ENCODE measurements around the gene MUC5AC. TPM values are rescaled to one million over a fixed set of nuclear protein-coding genes. Genes with fewer than 3 reads are reported as not detected.
"Not testable (repeated sequence)": the region's sequence is repeated elsewhere in the genome, so short reads cannot be mapped to it uniquely, and the experiment has no call there.

Gene MUC5AC
- polyA plus RNA-seq (ENCODE audit: insufficient read length in 4 of 4): under 1 TPM in 2 of 4 donors, not detected in 2; 0.01 to 0.02 TPM

GRCh38 chr11:1157645-1158591 lies at the start of gene MUC5AC:
TSS of gene MUC5AC (plus strand) at chr11:1157953. CDS start at chr11:1158000, 47 bp downstream.
- DNase-seq (ENCODE audit: low read depth in 4 of 4, low spot score in 2 of 4): no peak

DNA sequence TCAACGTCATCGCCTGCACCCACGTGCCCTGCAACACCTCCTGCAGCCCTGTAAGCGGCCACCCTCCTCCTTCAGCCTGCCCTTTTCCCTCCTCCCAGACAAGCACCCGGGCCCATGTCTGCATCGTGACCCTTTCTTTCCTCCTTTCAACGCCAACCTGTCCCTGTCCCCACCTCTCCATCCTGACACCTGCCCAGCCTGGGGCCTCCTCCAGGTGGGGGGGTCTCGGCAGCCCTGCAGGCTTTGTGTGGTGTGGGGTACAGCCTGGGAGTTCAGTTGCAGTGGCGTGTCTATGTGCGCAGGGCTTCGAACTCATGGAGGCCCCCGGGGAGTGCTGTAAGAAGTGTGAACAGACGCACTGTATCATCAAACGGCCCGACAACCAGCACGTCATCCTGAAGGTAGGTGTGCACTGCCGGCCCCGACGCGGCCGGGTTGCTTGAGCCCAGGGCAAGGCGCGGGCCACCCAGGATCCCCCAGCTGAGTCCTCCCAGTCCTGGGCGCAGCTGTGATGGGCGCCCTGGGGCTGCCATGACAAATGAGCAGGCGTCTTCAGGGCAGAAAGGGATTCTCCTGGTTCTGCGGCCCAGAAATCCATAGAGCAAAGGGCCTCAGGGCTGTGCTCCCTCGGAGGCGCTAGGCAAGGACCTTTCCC lies 49.4 kb upstream of the MUC5AC start:
- no peak for DNase-seq (ENCODE audit: low read depth in 4 of 4, low spot score in 2 of 4)

DNA sequence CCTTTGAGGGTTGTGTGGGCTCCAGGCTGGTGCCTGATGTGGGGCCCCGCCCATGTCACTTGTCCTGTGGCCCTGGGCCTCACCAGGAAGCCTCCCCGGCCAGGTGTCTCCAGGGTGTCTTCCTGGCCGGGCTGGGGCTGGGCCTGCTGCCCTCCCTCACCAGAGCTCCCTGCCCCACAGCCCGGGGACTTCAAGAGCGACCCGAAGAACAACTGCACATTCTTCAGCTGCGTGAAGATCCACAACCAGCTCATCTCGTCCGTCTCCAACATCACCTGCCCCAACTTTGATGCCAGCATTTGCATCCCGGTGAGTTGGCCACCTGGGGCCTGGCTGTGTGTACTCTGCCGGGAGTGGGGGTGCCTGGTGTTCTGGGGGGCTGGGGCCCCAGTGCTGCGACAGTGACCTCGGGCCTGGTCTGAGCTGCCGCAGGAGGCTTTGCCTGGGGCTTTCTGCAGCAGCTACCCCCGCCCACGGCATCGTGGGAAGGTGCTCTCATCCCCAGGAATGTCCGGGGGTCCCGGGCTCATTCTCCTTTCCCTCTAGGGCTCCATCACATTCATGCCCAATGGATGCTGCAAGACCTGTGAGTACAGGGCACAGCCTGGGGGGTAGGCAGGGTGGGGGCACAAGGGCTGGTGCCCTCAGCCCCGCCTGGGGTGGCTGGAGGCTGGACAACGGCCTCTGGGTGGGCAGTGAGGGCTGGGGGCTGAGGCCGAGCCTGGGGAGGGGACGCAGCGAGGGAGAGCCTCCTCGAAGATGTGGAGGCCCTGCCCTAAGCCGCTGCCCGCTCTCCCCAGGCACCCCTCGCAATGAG lies 48.4 kb upstream of the MUC5AC start:
- no peak for DNase-seq (ENCODE audit: low read depth in 4 of 4, low spot score in 2 of 4)

- no peak for DNase-seq (ENCODE audit: low read depth in 4 of 4, low spot score in 2 of 4)
These were observed 47.6 kb upstream of the MUC5AC start for GRCh38 chr11:1109918-1110705.

DNA sequence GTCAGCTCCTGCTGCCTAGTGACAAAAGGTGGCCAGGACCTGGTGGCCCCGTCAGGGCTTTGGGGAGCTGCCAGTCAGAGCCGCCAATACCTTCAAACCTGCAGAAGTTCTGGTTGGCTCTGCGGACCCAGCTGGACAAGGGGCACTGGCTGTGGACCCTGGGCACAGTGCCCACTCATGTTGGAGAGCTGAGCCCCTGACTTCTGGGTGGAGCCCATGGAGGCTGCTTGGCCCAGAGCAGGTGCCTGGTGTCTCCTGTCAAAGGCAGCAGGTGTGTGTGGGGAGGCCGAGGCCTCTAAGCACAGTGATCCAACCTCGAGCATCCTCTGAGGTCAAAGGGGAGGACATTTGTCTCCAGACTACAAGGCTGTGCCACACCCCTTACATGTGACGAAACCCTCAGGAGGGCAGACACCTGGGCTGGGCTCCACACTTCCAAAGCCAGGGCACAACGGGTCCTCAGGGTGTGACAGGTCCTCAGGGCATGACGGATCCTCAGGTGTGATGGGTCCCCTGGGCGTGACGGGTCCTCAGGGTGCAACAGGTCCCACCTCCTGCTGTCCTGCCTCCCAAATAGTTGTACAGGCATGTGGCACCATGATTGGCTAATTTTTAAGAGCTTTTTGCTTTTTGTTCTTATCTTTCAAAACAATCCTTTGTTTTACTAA lies 46.1 kb upstream of the MUC5AC start:
- DNase-seq (ENCODE audit: low read depth in 4 of 4, low spot score in 2 of 4): no peak

DNA sequence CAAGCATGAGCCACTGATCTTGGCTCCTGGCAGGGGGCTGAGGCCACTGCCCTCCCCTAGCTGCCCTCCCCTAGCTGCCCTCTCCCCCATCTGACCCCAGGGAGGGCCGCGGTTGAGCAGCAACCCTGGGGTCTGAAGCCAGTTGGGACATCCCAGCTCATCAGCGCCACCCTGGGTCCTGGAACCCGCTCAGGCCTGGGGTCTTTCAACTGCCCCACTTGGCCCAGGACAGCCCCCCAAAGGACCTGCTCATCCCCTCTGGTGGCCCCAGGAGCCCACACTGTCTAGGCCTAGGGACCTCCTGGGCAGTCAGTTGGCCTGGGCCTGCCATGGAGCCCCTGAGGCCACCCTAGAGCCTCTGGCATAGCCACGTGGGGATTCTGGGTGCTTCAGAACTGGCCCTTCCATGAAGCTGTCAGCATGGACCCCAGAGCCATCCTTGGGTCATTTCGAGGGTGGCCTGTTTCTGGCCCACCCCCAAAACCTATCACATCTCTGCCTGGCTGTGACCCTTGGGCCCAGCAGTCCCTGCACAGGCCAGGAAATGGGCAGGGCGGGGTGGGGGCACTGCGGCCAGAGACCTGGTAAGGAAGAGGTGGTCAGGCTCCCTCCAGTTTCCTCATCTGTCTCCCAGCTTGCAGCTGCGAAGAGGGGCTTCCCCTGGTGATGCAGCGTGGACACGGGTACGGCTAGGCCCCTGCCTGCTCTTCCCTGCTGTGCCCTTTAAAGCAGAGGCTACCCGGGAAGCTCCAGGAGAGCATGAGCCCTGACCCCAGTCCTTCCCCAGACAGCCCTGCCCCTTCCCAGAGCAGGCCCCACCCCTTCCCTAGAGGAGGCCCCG lies 45.2 kb upstream of the MUC5AC start:
- DNase-seq (ENCODE audit: low read depth in 4 of 4, low spot score in 2 of 4): no peak

GRCh38 chr11:1113405-1114201 lies 44.1 kb upstream of the MUC5AC start:
- DNase-seq (ENCODE audit: low read depth in 4 of 4, low spot score in 2 of 4): no peak

DNA sequence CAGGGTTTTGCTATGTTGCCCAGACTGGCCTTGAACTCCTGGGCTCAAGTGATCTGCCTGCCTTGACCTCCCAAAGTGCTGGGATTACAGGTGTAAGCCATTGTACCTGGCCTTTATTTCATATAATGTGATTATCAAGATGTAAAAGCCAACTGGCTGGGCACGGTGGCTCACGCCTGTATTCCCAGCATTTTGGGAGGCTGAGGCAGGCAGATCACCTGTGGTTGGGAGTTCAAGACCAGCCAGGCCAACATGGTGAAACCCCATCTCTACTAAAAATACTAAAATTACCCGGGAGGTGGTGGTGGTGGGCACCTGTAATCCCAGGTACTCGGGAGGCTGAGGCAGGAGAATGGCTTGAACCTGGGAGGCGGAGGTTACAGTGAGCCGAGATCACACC lies 42.5 kb upstream of the MUC5AC start:
- DNase-seq (ENCODE audit: low read depth in 4 of 4, low spot score in 2 of 4): not testable (repeated sequence)

GRCh38 chr11:1116104-1116503 lies 41.6 kb upstream of the MUC5AC start:
- no peak for DNase-seq (ENCODE audit: low read depth in 4 of 4, low spot score in 2 of 4)

GRCh38 chr11:1116666-1117390 lies 40.9 kb upstream of the MUC5AC start:
- DNase-seq (ENCODE audit: low read depth in 4 of 4, low spot score in 2 of 4): no peak

GRCh38 chr11:1117992-1118391 lies 39.8 kb upstream of the MUC5AC start:
- DNase-seq (ENCODE audit: low read depth in 4 of 4, low spot score in 2 of 4): no peak

DNA sequence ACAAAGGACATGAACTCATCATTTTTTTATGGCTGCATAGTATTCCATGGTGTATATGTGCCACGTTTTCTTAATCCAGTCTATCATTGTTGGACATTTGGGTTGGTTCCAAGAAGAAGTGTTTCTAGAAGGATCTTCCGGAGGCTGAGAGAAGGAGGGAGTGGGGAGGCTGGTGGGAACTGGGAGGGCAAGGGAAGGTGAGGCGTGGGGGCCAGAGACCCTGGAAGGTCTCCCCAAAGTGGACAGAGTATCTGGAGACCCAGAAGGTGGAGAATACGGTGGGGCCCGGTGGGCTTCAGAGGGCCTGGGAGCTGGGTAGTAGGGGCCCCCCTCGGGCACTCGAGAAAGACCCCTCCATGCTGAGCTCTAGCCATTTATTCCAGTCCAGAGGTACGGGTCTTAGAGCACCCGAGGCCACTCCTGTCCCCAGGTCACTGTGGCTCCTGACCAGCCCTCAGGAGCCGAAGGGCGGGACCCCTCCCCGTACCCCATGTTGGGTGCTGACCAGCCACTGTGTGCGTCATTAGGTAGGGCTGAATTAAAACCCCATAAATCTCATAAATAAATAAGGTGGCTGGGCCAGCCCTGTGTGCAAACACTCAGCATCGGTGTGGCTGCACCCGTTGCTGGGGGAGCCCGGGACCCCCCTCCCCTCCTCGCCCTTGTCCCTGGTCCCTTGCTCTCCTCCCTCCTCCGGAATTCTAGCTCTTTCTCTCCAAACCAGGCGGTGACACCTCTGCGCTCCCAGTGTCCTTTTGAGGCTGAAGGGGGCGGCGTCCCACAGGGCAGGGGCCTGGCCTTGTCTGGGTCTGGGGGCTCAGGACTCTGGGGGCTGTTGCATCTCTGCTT lies 38.8 kb upstream of the MUC5AC start:
- no peak for DNase-seq (ENCODE audit: low read depth in 4 of 4, low spot score in 2 of 4)

DNA sequence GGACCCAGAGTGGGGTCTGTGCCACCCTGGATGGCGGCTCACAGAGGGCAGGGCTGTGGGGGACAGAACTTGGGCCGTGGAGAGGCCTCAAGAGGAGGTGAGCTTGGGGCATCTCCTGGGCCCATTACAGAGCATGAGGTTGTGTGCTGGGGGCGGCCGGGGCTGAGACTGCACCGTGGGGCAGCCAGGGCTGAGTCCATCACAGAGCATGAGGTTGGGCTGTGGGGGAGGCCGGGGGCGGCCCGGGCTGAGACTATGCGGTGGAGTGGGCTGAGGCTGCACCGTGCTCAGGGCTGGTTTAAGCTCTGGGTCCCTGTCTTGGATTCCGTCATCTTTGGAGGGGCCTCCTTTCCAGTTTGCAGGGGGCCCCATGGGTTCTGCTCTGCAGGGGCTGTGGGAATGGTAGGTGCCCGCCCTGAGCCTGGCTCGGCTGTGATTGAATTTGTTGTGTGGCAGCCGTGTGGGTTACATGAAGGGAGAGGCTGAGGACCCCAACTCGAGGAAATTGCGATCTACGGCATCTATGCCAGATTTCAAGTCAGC lies 38.1 kb upstream of the MUC5AC start:
- no peak for DNase-seq (ENCODE audit: low read depth in 4 of 4, low spot score in 2 of 4)

DNA sequence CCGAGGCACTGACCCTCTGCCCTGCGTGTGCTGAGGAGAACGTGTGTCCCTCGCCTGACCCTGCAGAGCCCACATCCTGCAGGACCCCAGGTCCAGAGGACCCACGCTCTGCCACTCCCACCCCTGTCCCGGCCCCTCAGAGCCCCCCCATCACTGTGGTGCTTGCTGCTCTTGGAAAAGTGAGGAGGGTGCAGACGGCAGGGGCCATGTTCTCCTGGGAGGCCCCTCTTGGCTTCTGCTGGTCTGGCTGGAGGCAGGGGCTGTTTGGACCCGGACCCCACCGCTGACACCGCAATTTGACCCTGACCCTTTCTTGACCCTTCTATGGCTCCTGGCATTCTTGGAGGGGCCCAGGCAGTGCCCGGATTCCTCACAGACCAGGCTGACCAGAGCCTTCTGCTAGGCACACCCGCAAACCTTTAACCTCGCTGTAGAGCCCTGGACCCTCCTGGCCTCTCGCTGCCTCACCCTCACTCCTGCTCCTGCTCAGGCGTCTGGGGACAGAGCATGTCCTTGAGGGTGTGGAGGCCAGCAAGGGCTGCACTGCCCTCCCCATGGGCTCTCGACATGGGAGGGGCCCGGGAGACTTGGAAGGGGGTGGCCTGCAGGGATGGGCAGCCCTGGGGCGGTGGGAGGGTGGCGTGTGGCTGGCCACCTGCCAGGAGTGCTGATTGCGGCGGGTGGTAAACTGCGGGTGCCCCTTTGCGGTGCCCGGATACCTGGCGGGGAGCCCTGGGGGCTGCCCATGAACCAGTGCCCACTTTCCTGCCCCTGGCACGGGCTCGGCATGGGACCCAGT lies 37.0 kb upstream of the MUC5AC start:
- DNase-seq (ENCODE audit: low read depth in 4 of 4, low spot score in 2 of 4): no peak

DNA sequence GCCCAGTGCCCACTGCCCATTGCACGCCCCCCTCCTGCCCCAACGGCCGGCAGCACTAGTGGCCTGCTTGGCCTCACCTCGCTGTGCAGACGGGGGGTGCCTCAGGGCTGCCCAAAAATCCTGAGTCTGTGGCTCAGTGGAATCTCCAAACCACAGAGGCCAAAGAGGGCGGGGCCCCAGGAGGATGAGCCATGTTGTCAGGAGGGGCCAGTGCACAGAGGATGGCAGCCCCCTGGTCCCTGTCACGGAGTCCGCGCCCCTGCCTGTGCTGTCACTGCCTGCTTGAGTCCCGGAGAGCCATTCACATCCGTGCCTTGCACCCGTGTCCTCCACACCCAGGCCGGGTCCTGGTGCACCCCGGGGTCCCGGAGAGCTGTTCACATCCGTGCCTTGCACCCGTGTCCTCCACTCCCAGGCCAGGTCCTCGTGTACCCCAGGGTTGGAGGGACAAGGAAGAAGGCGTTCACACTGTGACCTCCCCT lies 36.4 kb upstream of the MUC5AC start:
- no peak for DNase-seq (ENCODE audit: low read depth in 4 of 4, low spot score in 2 of 4)
